ENCODE measurements around the gene GRID1.

GRID1 gene

DNA sequence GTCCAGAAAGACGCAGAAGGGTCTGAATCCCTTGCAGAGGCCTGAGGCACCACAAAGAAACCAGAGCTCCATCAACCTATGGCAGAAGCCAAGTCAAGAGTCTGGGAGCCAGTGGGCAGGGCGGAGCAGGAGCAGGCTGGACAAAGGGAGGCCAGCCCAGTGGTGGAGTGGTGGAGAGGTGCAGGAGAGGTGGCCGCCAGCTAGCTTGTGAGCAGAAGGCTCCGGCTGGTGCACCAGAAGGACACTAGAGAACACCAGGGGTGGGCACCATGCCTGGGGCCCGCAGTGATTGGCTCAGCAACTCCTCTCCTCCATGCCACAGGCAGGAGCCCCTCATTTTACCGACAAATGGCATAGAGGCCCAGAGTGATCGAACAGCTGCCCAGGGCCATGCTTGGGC, 186.6 kb downstream of the GRID1 start:
- Histone ChIP-seq H3K27ac (ENCODE audit: low read length) (no peak overlapping the region), H2AFZ (ENCODE audit: low read length) (no peak overlapping the region), H4K20me1 (ENCODE audit: insufficient read depth, low read length) (no peaks in the 10 kb centered on the region), H3K27me3 (replicated peaks; ENCODE audit: insufficient read depth, low read length) (no peaks in the 10 kb centered on the region), H3K4me2 (ENCODE audit: low read depth, low read length) (no peak overlapping the region), H3K9me3 (replicated peaks; ENCODE audit: insufficient read depth, low read length) (no peaks in the 10 kb centered on the region), H3K4me3 (ENCODE audit: low read length) (no peak overlapping the region), H3K9ac (ENCODE audit: low read length) (no peak overlapping the region), H3K9me2 (replicated peaks; ENCODE audit: insufficient read depth, low read length) (no peaks in the 10 kb centered on the region), H3K4me1 (ENCODE audit: low read length) (no peaks in the 10 kb centered on the region), H3K79me2 (ENCODE audit: low read length) (no peaks in the 10 kb centered on the region), H3K36me3 (replicated peaks; ENCODE audit: insufficient read depth, low read length) (no peaks in the 10 kb centered on the region), H3F3A (ENCODE audit: insufficient read depth, low read length) (no peaks in the 10 kb centered on the region)
- TF ChIP-seq, protein P1, sequence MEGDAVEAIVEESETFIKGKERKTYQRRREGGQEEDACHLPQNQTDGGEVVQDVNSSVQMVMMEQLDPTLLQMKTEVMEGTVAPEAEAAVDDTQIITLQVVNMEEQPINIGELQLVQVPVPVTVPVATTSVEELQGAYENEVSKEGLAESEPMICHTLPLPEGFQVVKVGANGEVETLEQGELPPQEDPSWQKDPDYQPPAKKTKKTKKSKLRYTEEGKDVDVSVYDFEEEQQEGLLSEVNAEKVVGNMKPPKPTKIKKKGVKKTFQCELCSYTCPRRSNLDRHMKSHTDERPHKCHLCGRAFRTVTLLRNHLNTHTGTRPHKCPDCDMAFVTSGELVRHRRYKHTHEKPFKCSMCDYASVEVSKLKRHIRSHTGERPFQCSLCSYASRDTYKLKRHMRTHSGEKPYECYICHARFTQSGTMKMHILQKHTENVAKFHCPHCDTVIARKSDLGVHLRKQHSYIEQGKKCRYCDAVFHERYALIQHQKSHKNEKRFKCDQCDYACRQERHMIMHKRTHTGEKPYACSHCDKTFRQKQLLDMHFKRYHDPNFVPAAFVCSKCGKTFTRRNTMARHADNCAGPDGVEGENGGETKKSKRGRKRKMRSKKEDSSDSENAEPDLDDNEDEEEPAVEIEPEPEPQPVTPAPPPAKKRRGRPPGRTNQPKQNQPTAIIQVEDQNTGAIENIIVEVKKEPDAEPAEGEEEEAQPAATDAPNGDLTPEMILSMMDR (IDR thresholded peaks at IDR 0.05; ENCODE audit: low read length): no peak
- no peak for TF ChIP-seq EZH2 (optimal IDR thresholded peaks at IDR 0.05; ENCODE audit: low read depth, low read length)
- TF ChIP-seq EZH2phosphoT487 (IDR thresholded peaks at IDR 0.05; ENCODE audit: low read length): no peak
- DNase-seq: no peak

DNA sequence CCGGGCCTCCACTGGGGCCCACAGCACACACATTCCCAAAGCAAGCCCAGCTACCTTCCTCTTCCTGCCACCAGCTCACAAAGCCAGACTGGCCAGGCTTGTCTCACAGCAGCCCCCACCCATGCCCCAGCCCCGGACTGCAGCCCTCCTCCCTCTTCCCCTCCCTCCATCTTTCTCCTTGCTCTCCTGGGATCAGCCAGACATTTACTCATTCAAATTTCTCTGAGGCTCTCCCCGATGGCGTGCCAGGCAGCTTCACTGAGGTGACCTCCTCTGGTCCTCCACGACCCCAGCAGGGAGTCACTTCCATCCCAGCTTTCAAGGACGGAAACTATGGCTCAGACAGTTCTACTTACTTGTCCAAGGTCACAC, 187.5 kb downstream of the GRID1 start:
- DNase-seq: no peak
- TF ChIP-seq EZH2 (optimal IDR thresholded peaks at IDR 0.05; ENCODE audit: low read depth, low read length) (no peak), EZH2phosphoT487 (IDR thresholded peaks at IDR 0.05; ENCODE audit: low read length) (no peak)
- TF ChIP-seq, protein P1 (IDR thresholded peaks at IDR 0.05; ENCODE audit: low read length): no peak
- H3K9ac ChIP-seq (ENCODE audit: low read length): no peak overlapping the region
- no peaks in the 10 kb centered on the region for H3K36me3 ChIP-seq (replicated peaks; ENCODE audit: insufficient read depth, low read length)
- no peaks in the 10 kb centered on the region for H3K9me2 ChIP-seq (replicated peaks; ENCODE audit: insufficient read depth, low read length)
- no peaks in the 10 kb centered on the region for H3K4me1 ChIP-seq (ENCODE audit: low read length)
- no peaks in the 10 kb centered on the region for H3F3A ChIP-seq (ENCODE audit: insufficient read depth, low read length)
- H3K27ac ChIP-seq (ENCODE audit: low read length): no peak overlapping the region
- no peaks in the 10 kb centered on the region for H4K20me1 ChIP-seq (ENCODE audit: insufficient read depth, low read length)
- H2AFZ ChIP-seq (ENCODE audit: low read length): no peak overlapping the region
- H3K9me3 ChIP-seq (replicated peaks; ENCODE audit: insufficient read depth, low read length): no peaks in the 10 kb centered on the region
- no peak overlapping the region for H3K4me2 ChIP-seq (ENCODE audit: low read depth, low read length)
- no peaks in the 10 kb centered on the region for H3K27me3 ChIP-seq (replicated peaks; ENCODE audit: insufficient read depth, low read length)
- H3K4me3 ChIP-seq (ENCODE audit: low read length): no peak overlapping the region
- H3K79me2 ChIP-seq (ENCODE audit: low read length): no peaks in the 10 kb centered on the region

DNA sequence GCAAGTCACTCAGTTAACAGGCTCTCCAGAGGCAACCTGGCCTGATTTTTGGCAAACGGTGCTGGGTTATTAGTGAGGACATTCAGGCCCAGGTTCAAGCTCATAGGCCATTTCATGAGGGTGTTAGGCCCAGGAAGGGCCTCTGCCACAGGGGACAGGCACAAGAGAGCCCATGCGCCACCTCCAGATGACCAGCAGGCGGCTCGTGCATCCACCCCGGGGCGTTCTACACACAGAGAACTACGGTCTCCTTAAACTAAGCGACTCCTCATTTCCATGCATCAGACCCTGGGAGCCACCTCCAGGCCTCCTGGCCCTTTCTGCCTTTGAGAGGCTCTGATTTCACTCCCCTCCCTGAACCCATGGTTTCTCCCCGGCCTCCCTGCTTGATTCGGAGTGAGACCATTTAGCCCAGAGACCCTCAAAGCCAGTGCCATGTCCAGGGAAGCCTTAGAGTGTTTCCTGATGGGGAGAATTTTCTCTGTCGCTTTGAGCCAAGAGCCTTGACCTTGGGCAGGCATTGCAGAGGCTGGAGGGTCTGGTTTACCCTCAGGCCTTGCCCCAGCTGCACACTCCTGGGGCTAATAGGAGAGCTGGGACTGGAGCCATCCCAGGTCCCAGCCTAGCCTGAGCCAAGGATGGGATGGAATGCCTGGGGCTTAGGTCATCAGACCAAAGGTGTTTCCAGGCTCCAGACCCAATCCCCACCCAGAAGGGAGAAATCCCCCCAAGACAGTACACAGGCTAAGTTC, 188.0 kb downstream of the GRID1 start:
- H4K20me1 ChIP-seq (ENCODE audit: insufficient read depth, low read length): no peaks in the 10 kb centered on the region
- no peak for DNase-seq
- H3K27me3 ChIP-seq (replicated peaks; ENCODE audit: insufficient read depth, low read length): no peaks in the 10 kb centered on the region
- H3K9me2 ChIP-seq (replicated peaks; ENCODE audit: insufficient read depth, low read length): no peaks in the 10 kb centered on the region
- no peak overlapping the region for H3K4me2 ChIP-seq (ENCODE audit: low read depth, low read length)
- no peak overlapping the region for H3K27ac ChIP-seq (ENCODE audit: low read length)
- no peak overlapping the region for H3K9ac ChIP-seq (ENCODE audit: low read length)
- H3K9me3 ChIP-seq (replicated peaks; ENCODE audit: insufficient read depth, low read length): no peaks in the 10 kb centered on the region
- H3K4me3 ChIP-seq (ENCODE audit: low read length): no peak overlapping the region
- H2AFZ ChIP-seq (ENCODE audit: low read length): no peak overlapping the region
- H3K36me3 ChIP-seq (replicated peaks; ENCODE audit: insufficient read depth, low read length): no peaks in the 10 kb centered on the region
- TF ChIP-seq EZH2 (optimal IDR thresholded peaks at IDR 0.05; ENCODE audit: low read depth, low read length) (no peak), EZH2phosphoT487 (IDR thresholded peaks at IDR 0.05; ENCODE audit: low read length) (no peak)
- TF ChIP-seq, protein P1 (IDR thresholded peaks at IDR 0.05; ENCODE audit: low read length): no peak
- H3K4me1 ChIP-seq (ENCODE audit: low read length): no peaks in the 10 kb centered on the region
- H3K79me2 ChIP-seq (ENCODE audit: low read length): no peaks in the 10 kb centered on the region
- no peaks in the 10 kb centered on the region for H3F3A ChIP-seq (ENCODE audit: insufficient read depth, low read length)
